HG03045 (cell line): Measurements from ENCODE around the gene DCC.

Experiments
- ATAC-seq: cut with Tn5 transposase; IDR thresholded peaks from one replicate; pipeline ENCODE4 v1.9.1; 2021; ENCODE audit warnings: mild to moderate bottlenecking, moderate library complexity; ENCODE audit not compliant: unreplicated experiment

The DCC gene

DNA sequence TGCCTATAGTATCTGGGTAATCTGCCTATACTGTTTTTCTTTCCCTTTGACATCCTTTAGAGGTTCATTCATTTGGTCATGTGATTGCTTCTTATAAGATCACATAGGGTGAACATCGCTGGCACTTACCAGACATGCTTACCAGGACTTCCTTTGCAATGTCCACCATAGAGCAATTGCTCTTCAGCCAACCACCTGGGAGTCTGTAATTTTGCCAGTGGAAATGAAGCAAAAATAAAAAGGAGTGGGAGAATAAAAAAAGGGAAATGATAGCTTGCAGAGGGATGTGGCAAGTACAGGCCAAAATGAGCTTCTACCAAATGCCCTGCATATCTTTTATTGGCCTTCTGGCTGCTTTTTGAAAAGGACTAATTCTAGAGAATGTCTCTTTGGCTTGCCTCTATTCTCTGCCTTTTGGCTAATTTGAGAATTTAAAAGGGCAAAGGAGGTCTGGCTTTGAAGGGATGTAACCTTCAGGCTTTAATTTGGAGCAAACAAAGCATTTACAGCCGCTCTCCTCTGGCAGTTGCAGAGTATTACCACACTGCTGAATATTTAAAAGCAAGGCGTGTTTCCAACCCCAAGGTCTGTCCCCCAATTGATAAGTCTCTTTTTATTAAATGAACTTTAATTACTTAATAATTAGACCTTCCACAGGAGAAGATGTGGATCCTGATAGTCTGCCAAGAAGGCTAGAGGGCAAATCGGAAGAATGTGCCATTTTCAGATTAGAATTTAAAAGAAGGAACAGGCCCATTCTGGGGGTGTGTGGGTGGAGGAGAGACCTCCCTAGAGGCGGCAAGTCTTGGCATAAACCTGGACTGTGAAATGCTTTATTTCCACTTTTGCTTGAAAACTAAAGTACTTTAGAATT, 557.9 kb downstream of the DCC start:
- ATAC-seq, result no peak

DNA sequence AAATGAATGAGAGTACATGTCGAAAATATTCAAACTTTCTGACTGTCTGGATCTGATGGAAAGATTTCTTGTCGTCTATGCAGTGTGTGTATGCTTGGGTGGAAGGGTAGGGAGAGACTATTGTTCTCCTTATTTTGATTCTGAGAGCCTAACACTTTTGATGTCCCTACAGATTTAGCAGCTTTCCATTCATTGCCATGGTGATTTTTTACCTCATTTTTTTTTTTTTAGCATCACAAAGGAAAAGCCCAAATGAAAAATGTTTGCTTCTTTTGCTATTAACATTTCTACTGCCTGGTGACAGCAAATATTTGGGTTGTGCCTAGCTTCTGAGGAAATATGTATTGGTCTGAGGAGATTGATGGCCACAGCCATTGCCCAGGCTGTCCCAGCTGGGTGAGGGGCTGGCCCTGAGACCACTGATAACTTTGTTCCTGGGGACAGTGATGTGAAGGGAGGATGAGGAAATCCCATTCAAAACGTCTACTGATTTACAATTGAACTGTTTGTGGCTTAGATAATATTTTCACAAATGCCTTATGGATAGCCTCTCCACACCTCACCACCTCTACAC, 558.6 kb downstream of the DCC start:
- ATAC-seq, result no peak

DNA sequence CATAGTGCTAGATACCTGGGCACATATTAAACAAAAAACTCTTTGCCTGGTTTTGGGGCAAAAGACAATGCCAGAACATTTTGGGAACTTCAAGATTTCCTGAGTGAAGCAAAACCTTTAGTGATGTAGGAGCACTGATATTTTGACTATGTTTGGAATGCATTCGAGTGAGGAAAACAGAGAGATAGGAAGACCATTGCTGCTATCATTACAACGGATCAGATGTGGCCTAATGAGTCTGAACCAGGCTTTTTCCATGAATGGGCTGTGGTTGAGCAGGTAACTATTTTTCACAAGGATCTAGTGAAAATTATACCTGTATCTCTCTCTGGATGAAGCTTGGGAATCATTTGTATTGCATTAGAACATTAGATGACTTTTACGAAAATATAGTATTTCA, 562.2 kb downstream of the DCC start:
- no peak for ATAC-seq

DNA sequence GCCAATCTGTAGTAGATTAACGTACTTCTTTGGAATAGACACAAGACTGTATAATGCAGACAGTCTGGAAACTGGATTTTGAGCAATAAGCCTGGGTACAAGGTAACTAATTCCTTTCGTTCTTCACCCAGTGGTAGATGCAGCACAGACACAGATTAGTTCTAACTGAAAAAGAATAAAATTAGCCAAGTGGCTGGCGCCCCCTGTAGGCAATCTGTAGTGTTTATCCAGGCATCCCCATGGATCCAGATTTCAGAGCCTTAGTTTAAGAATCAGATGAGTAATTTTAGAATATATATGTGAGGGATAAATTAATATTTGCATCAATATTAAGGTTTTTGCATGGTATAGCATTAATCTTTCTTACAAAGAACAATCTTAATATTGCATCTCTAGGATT, 563.9 kb downstream of the DCC start:
- no peak for ATAC-seq

DNA sequence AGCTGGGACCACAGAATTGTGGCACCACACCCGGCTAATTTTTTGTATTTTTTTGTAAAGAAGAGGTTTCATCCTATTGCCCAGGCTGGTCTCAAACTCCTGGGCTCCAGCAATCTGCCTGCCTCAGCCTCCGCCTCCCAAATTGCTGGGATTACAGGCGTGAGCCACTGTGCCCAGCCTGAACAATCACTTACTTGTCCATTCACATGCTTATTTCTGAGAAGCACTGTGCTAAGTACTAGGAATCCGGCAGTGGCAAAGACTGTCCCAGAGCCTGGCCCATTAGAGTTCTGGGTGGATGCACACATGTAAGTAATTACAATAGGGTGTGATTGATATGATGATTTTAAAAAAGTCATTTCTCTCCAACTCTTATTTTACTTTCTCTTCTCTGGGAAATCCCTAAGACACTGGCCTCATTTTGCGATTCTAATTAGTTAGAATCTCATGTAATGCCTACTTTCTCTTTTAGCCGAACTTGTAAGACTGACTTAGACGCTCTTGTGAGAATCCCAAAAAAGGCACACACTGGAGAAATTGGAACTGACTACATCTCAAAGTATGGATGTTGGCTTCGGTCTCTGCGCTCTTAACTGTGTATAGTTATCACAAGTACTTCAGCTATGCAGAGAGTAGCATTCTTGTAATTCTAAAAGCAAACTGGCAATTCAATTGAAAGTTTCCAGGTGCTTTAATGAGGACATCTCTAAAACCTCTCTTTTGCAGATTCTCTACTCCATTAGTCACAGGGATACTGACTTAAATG, 567.7 kb downstream of the DCC start:
- ATAC-seq, result no peak

DNA sequence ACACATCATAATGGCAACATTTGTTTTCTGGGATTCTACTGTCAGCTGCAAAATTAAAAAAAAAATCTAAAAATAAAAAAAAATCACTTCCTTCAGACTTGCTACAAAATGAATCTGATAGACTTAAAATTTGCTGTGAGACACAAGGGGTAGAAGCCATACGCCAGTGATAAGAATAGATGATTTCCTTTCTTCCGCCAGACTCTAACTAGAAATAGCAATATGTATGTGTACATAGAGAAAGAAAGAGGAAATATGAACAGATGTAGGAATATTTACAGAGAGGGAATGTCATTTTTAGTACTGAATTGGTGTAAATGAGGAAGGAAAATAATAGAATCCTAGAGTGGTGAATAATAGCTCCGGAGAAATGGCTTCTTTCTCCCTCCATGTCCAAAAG, 574.2 kb downstream of the DCC start:
- no peak for ATAC-seq

DNA sequence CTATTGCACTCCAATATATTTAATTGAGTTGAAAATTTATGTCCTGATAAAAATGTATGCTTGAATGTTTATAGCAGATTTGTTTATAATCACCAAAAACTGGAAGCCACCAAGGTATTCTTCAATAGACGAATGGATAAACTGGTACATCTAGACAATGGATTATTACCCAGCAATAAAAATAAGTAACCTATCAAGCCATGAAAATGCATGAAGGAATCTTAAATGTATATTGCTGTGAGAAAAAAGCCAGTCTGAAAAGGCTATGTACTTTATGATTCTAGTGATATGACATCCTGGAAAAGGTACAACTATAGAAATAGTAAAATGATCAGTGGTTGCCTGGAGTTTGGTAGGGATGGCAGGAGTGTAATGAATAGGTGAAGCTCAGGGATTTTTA, 580.7 kb downstream of the DCC start:
- no peak for ATAC-seq

DNA sequence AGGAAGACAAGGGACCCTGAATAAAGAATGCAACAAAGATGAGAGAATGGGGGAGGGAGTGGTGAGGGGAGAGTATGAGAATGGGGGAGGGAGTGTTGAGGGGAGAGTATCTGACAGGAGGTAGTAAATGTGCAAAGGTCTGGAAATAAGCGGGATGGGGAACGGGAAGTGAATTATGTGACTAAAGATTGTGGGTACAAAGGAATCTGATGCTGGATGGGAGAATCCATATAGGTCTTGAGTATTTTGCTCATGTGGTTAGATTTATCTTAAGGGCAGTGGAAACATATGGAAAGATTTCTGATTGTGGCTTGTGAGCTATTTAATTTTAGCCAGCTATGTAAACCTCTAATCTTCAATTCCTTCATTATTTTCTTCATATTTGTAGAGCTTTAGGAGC, 593.4 kb downstream of the DCC start:
- no peak for ATAC-seq

DNA sequence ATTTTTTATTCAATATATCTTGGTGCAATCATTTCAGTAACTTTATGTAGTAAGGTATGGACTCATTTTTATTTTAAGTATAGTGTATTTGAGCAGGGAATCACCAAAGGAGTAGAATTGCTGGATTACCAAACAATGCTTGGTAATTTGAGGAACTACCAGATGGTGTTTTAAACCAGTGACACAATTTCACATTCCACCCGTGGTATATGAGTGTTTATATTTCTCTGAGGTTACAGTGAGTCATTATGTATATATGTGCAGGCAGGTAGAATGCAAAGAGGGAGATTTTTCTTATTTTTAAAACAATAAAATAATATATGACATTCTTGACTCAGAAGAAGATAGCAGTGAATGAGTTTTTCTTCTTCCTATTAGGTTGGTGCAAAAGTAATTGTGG, 596.9 kb downstream of the DCC start:
- no peak for ATAC-seq

DNA sequence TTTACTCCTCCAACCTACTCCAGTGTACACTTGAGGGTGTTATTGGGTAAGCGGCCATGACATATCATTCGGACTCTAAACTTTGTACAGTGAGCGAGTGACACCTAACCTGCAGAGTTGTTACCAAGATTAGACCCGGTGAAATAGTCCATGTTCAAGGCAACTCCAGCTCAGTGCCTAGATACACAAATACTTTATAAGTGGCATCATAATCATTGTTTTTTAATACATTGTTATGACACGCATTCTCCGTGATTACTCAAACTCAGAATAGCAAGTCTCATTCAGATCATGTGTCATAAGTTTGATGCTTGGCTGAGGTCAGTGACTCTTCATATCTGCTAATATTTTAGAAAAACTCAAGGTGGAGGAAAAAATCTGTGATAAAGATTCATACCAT, 597.8 kb downstream of the DCC start:
- no peak for ATAC-seq

DNA sequence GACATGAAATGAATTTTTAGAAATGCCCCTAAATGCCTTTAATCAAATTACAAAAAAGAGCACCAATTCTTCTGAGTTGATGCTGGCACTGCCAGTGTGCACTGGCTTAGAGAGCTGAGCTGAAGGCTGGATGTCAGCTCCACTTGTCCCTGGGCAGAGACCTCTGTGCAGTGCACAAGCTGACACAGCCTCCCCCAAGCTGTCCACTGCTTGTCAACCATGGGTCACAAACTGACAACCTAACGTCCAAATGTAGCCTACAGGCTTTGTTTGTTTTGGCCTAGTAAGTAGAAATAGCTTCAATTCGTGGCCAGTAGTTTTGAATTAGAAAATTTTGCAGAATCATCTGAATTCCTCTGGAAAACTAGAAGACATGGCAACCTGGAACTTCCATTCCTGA, 605.6 kb downstream of the DCC start:
- no peak for ATAC-seq

DNA sequence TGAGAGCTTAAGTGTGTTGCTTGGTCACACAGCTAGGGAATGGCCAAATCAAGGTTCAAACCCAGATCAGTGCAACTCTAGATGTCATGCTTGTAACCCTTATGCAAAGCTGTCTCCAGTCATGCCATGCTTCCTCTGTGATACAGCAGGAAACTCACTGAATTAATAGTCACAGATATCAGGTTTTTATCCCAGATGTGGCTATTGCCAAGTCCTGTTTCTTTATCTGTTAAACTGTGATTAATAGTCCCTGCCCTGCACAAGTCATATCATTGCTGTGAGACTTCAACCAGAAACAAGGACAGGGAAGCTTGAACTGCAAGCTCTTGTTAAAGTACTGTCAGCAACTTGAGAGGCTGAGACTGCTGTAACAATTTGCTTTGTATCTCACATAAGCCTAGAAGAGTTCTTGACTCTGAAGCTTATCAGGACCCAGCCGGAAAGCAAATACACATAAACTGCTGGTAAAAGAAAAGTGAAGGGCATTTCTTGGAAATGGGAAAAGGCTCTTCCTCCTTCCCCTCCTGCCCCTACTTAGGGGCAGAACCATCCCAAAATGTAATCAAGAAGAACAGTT, 609.0 kb downstream of the DCC start:
- ATAC-seq, result no peak

DNA sequence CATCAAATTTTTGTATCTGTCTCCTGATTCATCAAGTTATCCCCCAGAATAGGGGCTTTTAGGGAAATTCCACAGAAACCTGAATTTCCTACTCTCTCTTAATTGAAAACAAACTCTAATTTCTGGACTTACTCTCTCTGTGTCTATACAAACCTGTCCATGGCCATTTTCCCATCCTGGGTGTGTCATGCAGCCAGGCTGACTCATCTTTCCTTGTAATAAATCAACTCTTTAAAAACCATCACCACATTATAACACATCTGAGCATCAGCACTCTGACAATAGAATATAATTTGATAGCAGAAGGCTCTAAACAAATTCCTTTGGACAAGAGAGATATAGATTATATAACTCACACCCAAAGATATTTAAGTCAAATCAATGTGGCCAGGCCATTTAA, 610.2 kb downstream of the DCC start:
- no peak for ATAC-seq

DNA sequence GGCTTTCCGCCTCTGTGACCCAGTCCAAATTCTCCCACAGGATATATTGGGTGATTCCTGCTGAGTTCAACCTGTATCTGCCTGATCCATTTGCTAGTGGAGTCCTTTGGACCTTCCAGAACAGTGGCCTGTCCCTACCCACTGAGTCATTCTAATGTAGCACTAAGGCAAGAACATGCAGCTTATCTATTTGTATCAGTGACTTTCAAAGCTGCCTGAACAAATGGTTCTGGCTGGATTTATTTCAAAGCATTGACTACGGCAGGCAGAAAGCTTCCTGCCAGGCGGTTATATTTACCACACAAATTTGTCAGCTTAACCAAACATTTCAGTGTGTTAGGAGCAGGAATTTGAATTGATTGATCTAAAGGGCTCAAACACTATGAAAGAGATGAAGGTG, 613.4 kb downstream of the DCC start:
- no peak for ATAC-seq

DNA sequence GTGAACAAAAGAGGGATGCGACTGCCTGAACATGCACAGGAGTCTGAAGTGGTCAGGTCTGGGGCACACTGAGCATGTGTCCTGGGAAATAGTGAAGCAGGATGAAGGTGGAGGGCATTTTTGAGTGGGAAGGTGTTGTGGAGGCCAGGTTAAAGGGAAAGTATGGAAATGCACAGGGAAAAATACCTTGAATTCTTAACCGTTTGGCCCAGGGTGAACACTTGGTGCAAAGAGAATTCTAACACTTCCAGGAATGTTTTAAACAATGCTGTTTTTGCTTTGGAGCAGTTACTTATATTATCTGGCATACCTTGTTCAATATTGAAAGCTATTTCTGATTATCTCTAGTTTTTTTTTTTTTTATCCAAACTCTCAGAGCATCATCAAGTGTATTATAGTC, 623.5 kb downstream of the DCC start:
- no peak for ATAC-seq

DNA sequence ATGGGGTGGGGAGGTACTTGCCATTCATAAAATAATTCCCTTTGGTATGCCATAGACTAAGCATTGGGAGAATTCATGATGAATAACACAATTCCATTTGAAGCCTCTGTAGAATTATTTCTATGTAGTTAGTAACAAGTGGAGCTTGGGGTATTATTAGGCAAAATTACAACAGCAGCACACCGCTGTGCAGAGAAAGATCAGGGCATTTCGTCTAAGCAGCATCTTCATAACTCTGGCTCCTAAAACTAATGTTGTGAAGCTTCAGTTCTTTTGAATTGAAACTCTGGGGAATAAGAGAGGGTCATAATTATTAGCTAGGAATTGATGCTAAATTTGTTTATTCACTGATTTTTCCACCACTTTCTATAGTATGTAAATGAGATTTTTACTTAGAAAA, 630.7 kb downstream of the DCC start:
- ATAC-seq, result no peak

DNA sequence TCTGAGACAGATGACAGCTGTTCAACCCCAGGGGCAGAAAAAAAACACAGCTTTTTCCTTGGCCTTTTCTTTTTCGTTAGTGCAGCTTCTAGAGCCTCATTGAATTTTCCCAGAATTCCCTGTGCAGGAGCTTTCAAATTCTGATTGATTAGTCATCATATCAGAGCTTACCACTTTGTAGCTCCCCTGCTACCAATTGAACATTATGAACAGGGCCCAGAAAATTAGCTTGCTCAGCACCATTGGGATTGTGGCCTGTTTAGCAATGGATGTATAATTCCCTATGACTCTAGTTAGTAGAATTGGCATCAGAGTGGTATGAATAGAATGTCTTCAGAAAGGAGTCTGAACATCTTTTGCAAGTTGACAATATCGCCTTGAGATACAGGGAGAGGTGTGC, 631.1 kb downstream of the DCC start:
- ATAC-seq, result no peak

DNA sequence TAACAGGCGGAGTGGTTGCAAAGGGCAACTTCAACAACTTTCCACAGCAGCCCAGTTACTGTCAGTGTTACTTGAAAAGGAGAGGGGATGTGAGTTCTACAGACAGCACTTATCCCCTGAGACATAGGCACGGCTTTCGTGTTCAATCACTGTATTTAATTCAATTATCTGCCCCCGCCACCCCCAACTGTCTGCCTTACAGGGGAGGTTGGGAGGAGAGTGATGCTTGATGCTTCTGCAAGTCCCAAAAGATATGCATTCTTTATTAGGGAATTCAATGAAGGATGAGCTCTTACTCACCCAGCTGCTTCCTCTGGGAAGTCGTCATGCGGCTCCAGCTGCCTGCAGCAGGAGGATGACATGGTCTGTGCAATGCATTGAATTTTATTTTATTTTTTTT, 639.9 kb downstream of the DCC start:
- ATAC-seq, result no peak

DNA sequence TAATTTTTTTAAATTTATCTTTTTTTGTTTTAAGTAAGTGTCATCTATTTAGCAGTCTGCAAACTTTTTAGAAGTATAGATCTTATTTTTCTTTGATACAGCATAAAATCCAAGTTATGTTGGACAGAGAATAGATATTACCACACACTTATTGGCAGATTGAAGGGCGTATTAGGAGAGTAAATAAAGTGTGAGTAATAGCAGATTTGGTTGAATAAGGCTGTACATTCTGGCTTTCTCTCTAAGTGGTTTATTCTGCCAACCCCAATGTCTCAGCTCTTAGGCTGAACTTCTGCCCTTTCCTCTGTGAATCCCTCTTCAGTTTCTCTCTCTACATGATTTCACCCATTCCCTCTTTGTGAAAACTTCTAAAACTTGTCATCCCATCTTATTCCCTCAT, 651.2 kb downstream of the DCC start:
- no peak for ATAC-seq

DNA sequence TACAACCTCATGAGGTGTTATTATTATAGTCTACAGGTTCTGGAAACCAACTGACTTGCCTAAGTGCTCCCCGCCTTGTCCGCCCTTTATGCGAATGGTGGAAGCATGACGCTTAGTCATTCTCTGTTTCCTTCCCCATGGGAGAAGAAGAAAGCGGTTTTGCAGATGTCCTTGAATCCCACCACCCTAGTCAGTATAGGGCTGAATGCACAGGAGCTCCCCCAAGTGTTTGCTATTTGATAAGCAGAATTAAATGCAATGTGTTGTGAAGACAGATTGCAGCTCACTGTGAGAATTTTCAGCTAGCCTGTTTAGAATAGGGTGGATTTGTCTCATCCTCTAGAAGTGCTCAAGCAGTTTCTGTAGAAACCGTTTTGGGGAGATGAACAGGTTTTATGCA, 652.0 kb downstream of the DCC start:
- ATAC-seq, result no peak

DNA sequence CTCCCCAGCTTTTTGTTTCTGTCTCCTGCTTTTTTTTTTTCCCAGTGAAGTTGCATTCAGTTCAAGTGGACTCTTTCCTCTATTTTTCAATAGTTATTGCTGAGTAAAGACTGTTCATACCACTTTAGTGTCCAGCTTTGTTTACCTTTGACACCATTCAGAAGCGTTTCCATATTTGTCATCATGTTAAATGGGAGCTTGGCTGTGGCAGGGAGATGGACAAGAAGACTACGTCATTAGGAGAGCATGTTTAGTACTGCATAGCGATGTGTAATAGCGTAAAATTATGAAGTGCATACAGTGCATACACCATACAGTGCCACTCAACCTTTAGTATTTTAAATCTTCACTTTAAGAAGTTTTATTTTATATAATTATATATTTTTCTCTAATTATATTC, 655.9 kb downstream of the DCC start:
- no peak for ATAC-seq

DNA sequence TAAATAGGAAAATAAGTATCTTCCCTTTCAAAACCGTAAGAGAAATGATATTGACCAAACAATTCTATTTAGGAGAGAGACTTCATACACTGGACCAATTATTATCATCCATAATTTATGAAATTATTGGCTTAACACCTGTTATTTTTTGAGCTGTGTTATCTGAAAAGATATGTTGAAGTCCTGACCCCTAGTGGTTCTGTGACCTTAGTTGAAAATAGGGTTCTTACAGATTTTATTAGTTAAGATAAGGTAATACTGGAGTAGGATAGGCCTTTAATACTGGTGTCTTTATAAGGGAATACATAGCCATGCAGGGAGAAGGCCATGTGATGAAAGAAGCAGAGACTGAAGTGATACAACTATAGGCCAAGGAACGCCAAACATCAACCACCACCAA, 659.6 kb downstream of the DCC start:
- ATAC-seq, result no peak
